WERI-Rb-1 (cell line): ENCODE measurements around the gene MEIS3.

Experiments used
- DNase-seq: peaks from one replicate; pipeline ENCODE4 v3.0.0-alpha.2; 2020
- H3K27ac ChIP-seq: fragments of 250-450 bp; sonication (Bioruptor Pico); 2 replicates; pipeline ENCODE4 v1.5.1; 2020; ENCODE audit warnings: mild to moderate bottlenecking, moderate library complexity
- H3K27me3 ChIP-seq: fragments of 250-450 bp; sonication (Bioruptor Pico); 2 replicates; pipeline ENCODE4 v1.5.1; 2021; ENCODE audit warnings: mild to moderate bottlenecking, low read depth, moderate library complexity; ENCODE audit not compliant: insufficient read depth, severe bottlenecking
- H3K36me3 ChIP-seq: fragments of 250-450 bp; sonication (Bioruptor Pico); 2 replicates; pipeline ENCODE4 v1.5.1; 2020; ENCODE audit warnings: mild to moderate bottlenecking, moderate library complexity
- H3K4me3 ChIP-seq: 2 replicates; pipeline ENCODE4 v1.5.1; 2011; ENCODE audit warnings: low read depth, mild to moderate bottlenecking, control low read depth, low read length
- H3K9me3 ChIP-seq: fragments of 250-450 bp; sonication (Bioruptor Pico); 2 replicates; pipeline ENCODE4 v1.5.1; 2021; ENCODE audit warnings: mild to moderate bottlenecking, moderate library complexity; ENCODE audit not compliant: severe bottlenecking
- TF ChIP-seq, protein P1 (sequence below): IDR thresholded peaks from 2 replicates; pipeline ENCODE4 v1.5.1; 2011; ENCODE audit warnings: low read depth, mild to moderate bottlenecking, control low read depth, inconsistent platforms, low read length

The MEIS3 gene

DNA sequence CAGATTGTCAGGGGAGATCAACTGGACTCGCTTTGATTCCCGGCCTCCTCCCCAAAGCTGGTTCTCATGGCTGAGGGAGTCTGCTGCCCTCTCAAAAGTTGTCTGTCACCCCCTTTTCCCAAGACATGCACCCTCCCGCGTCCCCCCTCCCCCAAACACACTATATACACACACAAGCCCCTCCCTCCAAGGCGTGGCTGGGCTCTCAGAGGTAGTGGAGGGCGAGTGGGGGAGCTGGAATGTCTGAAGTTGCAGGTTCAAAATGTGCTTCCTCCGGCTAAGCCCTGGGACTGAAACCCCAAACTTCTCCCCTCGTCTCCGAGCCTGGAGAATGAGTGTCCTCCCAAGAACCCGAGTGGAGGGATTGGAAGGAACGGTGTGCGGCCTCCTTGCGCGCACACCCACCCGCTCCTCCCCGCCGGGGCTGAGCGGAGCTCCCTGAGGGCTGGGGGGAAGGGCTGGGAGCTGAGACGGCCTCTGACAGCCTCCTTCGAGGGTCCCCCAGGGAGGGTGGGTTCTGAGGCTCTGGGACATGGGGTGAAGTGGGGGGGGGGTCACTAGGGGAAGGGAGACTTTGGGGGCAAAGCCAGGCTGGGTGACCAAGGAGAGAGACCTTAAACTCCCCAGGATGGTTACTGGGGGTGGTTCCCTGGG lies 9.9 kb upstream of the MEIS3 start:
- peaks cover 1% of the 10 kb centered on the region; the same call in 1 of the 2 replicates for H3K36me3 ChIP-seq
- no peaks in the 10 kb centered on the region for H3K27me3 ChIP-seq
- no peak overlapping the region for H3K27ac ChIP-seq
- H3K9me3 ChIP-seq: no peaks in the 10 kb centered on the region
- DNase-seq: no peak
- no peak overlapping the region for H3K4me3 ChIP-seq
- TF ChIP-seq, protein P1, sequence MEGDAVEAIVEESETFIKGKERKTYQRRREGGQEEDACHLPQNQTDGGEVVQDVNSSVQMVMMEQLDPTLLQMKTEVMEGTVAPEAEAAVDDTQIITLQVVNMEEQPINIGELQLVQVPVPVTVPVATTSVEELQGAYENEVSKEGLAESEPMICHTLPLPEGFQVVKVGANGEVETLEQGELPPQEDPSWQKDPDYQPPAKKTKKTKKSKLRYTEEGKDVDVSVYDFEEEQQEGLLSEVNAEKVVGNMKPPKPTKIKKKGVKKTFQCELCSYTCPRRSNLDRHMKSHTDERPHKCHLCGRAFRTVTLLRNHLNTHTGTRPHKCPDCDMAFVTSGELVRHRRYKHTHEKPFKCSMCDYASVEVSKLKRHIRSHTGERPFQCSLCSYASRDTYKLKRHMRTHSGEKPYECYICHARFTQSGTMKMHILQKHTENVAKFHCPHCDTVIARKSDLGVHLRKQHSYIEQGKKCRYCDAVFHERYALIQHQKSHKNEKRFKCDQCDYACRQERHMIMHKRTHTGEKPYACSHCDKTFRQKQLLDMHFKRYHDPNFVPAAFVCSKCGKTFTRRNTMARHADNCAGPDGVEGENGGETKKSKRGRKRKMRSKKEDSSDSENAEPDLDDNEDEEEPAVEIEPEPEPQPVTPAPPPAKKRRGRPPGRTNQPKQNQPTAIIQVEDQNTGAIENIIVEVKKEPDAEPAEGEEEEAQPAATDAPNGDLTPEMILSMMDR: no peak

DNA sequence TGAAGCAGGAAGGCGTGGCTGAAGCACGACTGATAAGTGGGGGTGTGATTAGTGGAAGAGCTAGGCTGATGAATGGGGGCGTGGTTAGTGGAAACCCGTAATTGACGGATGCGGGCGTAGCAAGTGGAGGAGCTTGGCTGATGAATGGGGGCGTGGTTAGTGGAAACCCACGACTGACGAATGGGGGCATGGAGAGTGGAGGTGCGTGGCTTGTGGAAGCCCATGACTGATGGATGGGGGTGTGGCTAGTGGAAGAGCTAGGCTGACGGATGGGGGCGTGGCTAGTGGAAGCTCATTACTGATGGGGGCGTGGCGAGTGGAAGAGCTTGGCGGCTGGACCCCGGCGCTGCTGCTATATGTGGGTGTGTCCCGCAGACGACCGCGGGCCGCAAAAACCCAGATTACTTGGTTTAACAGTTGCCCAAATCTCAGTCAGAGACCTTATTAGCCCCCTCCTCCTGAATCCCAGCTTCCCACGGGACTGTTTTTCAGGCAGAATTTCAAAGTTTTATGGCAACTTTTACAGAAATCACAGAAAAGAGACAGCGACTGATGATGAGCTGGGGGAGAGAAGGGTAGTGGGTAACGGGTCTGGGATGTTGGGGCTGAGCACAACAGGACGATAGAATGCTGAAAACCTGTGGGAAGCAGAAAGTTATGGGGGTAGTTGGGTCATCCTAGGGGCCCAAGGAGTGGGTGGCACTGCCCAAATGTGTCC lies 9.0 kb upstream of the MEIS3 start:
- no peaks in the 10 kb centered on the region for H3K27me3 ChIP-seq
- peak; percentile 100 for DNase-seq
- peak overlapping the region; percentile 75 for H3K27ac ChIP-seq
- no peaks in the 10 kb centered on the region for H3K36me3 ChIP-seq
- H3K4me3 ChIP-seq: peak overlapping the region; percentile 37
- TF ChIP-seq, protein P1: no peak
- no peaks in the 10 kb centered on the region for H3K9me3 ChIP-seq

DNA sequence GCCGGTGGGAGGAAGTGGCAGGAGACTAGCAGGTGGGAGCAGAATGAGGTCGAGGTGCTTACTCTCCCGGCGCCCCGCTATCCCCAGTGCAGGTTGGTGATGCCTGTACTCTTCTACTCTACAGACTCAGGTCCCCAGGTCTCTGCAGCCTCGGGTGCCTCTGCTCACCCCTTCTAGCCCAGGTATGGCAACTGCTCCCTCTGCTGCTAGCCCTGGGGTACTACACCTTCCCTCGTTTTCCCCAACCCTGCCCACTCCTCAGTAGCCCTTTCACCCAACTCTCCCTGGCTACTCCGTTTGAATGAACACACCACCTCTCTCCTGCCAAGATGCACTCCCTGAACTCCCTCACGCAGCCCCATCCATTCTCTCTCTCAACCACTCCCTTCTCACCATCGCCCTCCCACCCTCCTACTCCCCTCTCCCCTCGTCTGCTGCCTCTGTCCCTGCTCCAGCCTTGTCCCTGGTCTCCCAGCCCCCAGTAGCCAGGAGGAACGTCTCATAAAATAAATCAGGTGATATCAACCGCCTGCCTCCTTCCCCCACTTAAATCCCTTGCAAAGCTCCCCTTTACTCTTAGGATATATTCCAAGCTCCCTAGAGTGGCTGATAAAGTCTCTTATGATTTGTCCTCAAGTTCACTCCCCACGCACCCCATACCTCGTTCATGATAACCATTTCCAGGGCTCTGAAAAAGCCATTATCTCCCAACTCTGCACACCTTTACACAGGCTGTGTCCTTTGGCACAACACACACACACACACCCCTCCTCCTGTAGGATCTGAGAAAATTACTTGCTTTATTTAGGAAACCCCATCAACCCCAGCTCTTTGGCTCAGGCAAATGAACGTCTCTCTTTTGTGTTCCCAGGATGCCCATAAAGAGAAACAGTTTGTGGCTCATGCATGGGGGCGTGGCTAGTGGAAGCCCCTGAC lies 8.2 kb upstream of the MEIS3 start:
- Histone ChIP-seq H3K9me3 (no peaks in the 10 kb centered on the region), H3K27me3 (no peaks in the 10 kb centered on the region), H3K36me3 (no peaks in the 10 kb centered on the region), H3K4me3 (peak overlapping the region; percentile 25), H3K27ac (peak overlapping the region; percentile 75)
- peak; percentile 87 for DNase-seq
- TF ChIP-seq, protein P1: peak; percentile 87

DNA sequence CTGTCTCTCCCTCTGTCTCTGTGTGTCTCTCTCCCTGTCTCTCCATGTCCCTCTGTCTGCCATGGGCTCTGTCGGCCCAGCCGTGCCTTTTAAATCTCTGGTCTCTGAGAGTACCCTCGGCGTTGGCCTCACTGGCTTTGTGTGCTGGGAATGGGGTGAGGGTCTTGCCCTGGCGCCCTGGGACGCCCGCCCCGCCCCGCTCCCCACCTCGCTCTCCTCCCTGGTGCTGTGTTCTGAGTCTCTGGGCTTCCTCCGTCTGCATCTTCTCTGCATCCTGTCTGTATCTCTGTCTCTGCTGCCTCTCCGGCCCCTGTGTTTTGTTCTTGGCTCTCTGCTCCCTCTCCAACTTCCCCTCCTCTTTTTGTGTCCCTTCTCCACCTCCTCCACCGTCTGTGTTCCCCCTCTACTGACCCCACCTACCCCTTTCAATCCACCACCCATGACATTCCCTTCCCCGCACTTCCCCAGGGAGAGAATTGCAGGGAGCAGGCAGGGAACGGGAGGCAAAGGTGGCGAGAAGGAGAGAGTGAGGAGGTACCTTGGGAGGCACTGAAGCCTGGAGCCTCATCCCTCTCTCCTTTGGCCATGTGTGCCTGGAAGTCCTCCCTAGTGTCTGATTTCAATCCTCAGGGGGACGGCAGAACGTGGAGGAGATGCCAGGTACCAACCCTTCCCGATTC lies 4.0 kb upstream of the MEIS3 start:
- Histone ChIP-seq H3K27ac (no peak overlapping the region), H3K9me3 (no peaks in the 10 kb centered on the region), H3K27me3 (no peaks in the 10 kb centered on the region), H3K36me3 (no peaks in the 10 kb centered on the region), H3K4me3 (no peak overlapping the region)
- no peak for DNase-seq
- TF ChIP-seq, protein P1: no peak

DNA sequence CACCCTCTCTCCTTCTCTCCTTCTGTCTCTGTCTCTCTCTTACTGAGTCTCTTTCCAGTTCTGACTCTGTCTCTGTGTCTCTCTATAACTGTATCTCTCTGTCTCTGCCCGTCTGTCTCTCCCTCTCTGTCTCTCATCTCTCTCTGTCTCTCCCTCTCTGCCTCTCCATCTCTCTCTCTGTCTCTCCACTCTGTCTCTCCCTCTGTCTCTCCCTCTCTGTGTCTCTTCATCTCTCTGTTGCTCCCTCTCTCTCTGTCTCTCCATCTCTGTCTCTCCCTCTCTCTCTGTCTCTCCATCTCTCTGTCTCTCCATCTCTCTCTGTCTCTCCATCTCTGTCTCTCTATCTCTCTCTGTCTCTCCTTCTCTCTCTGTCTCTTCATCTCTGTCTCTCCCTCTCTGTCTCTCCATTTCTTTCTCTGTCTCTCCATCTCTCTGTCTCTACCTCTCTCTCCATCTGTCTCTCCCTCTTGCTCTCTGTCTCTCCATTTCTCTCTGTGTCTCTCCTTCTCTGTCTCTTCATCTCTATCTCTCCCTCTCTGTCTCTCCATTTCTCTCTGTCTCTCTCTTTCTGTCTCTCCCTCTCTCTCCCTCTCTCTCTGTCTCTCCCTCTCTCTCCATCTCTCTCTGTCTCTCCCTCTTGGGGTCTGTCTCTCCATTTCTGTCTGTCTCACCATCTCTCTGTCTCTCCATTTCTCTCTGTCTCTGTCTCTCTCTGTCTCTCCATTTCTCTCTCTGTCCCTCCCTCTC lies 3.3 kb upstream of the MEIS3 start:
- Histone ChIP-seq H3K27me3 (no peaks in the 10 kb centered on the region), H3K9me3 (no peaks in the 10 kb centered on the region), H3K36me3 (no peaks in the 10 kb centered on the region), H3K4me3 (peak overlapping the region; percentile 32), H3K27ac (peak overlapping the region; percentile 64)
- DNase-seq: no peak
- TF ChIP-seq, protein P1: no peak
